ENCODE data around the gene PRLR. TPM values are rescaled to one million over a fixed set of nuclear protein-coding genes. Genes with fewer than 3 reads are reported as not detected.

Gene PRLR
- total and polyA plus RNA-seq, 2 experiments from 2014 or later = 0.31 to 2.2 TPM

GRCh38 chr5:35205606-35206005, 24.7 kb downstream of the PRLR start:
- Histone ChIP-seq H3K4me1 (ENCODE audit: insufficient read depth) (no peaks in the 10 kb centered on the region), H3K9me2 (ENCODE audit: insufficient read depth) (no peaks in the 10 kb centered on the region), H3F3A (replicated peaks; ENCODE audit: low read depth) (no peaks in the 10 kb centered on the region), H2AFZ (no peak overlapping the region), H3K27me3 (ENCODE audit: insufficient read depth) (no peaks in the 10 kb centered on the region), H3K79me2 (replicated peaks; ENCODE audit: insufficient read depth) (no peaks in the 10 kb centered on the region), H3K36me3 (ENCODE audit: insufficient read depth) (no peaks in the 10 kb centered on the region), H3K27ac (ENCODE audit: low read depth) (no peak overlapping the region), H4K20me1 (replicated peaks; ENCODE audit: insufficient read depth) (no peaks in the 10 kb centered on the region), H3K4me3 (no peak overlapping the region), H3K4me2 (no peak overlapping the region)
- no peaks in the 10 kb centered on the region for H3K4me1 Mint-ChIP-seq
- no peaks in the 10 kb centered on the region for H3K9me3 Mint-ChIP-seq
- ATAC-seq = no peak
- DNase-seq (ENCODE audit: low spot score) = no peak
- H3K27ac Mint-ChIP-seq = no peak overlapping the region
- no peaks in the 10 kb centered on the region for H3K27me3 Mint-ChIP-seq (ENCODE audit: insufficient read depth, low read depth, poor library complexity)
- H3K4me3 Mint-ChIP-seq = no peak overlapping the region
- TF ChIP-seq, protein P1, sequence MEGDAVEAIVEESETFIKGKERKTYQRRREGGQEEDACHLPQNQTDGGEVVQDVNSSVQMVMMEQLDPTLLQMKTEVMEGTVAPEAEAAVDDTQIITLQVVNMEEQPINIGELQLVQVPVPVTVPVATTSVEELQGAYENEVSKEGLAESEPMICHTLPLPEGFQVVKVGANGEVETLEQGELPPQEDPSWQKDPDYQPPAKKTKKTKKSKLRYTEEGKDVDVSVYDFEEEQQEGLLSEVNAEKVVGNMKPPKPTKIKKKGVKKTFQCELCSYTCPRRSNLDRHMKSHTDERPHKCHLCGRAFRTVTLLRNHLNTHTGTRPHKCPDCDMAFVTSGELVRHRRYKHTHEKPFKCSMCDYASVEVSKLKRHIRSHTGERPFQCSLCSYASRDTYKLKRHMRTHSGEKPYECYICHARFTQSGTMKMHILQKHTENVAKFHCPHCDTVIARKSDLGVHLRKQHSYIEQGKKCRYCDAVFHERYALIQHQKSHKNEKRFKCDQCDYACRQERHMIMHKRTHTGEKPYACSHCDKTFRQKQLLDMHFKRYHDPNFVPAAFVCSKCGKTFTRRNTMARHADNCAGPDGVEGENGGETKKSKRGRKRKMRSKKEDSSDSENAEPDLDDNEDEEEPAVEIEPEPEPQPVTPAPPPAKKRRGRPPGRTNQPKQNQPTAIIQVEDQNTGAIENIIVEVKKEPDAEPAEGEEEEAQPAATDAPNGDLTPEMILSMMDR (conservative IDR thresholded peaks at IDR 0.05; ENCODE audit: low read depth in 2 of 2) = no peak
- TF ChIP-seq STAT1 (IDR thresholded peaks at IDR 0.05; ENCODE audit: unreplicated experiment) (no peak), EZH2phosphoT487 (IDR thresholded peaks at IDR 0.05; ENCODE audit: unreplicated experiment) (no peak), JUNB (IDR thresholded peaks at IDR 0.05; ENCODE audit: unreplicated experiment) (no peak), ZNF331 (CRISPR knock-in tag; IDR thresholded peaks at IDR 0.05; ENCODE audit: low read depth) (no peak), ZNF114 (CRISPR knock-in tag; IDR thresholded peaks at IDR 0.05) (no peak), POLR2AphosphoS5 (IDR thresholded peaks at IDR 0.05; ENCODE audit: low read depth) (no peak), EZH2 (IDR thresholded peaks at IDR 0.05; ENCODE audit: low read depth, unreplicated experiment) (no peak), CREB1 (CRISPR knock-in tag; IDR thresholded peaks at IDR 0.05; ENCODE audit: low read depth) (no peak), NANOG (IDR thresholded peaks at IDR 0.05; ENCODE audit: borderline replicate concordance) (no peak)
- TF ChIP-seq, protein P2, sequence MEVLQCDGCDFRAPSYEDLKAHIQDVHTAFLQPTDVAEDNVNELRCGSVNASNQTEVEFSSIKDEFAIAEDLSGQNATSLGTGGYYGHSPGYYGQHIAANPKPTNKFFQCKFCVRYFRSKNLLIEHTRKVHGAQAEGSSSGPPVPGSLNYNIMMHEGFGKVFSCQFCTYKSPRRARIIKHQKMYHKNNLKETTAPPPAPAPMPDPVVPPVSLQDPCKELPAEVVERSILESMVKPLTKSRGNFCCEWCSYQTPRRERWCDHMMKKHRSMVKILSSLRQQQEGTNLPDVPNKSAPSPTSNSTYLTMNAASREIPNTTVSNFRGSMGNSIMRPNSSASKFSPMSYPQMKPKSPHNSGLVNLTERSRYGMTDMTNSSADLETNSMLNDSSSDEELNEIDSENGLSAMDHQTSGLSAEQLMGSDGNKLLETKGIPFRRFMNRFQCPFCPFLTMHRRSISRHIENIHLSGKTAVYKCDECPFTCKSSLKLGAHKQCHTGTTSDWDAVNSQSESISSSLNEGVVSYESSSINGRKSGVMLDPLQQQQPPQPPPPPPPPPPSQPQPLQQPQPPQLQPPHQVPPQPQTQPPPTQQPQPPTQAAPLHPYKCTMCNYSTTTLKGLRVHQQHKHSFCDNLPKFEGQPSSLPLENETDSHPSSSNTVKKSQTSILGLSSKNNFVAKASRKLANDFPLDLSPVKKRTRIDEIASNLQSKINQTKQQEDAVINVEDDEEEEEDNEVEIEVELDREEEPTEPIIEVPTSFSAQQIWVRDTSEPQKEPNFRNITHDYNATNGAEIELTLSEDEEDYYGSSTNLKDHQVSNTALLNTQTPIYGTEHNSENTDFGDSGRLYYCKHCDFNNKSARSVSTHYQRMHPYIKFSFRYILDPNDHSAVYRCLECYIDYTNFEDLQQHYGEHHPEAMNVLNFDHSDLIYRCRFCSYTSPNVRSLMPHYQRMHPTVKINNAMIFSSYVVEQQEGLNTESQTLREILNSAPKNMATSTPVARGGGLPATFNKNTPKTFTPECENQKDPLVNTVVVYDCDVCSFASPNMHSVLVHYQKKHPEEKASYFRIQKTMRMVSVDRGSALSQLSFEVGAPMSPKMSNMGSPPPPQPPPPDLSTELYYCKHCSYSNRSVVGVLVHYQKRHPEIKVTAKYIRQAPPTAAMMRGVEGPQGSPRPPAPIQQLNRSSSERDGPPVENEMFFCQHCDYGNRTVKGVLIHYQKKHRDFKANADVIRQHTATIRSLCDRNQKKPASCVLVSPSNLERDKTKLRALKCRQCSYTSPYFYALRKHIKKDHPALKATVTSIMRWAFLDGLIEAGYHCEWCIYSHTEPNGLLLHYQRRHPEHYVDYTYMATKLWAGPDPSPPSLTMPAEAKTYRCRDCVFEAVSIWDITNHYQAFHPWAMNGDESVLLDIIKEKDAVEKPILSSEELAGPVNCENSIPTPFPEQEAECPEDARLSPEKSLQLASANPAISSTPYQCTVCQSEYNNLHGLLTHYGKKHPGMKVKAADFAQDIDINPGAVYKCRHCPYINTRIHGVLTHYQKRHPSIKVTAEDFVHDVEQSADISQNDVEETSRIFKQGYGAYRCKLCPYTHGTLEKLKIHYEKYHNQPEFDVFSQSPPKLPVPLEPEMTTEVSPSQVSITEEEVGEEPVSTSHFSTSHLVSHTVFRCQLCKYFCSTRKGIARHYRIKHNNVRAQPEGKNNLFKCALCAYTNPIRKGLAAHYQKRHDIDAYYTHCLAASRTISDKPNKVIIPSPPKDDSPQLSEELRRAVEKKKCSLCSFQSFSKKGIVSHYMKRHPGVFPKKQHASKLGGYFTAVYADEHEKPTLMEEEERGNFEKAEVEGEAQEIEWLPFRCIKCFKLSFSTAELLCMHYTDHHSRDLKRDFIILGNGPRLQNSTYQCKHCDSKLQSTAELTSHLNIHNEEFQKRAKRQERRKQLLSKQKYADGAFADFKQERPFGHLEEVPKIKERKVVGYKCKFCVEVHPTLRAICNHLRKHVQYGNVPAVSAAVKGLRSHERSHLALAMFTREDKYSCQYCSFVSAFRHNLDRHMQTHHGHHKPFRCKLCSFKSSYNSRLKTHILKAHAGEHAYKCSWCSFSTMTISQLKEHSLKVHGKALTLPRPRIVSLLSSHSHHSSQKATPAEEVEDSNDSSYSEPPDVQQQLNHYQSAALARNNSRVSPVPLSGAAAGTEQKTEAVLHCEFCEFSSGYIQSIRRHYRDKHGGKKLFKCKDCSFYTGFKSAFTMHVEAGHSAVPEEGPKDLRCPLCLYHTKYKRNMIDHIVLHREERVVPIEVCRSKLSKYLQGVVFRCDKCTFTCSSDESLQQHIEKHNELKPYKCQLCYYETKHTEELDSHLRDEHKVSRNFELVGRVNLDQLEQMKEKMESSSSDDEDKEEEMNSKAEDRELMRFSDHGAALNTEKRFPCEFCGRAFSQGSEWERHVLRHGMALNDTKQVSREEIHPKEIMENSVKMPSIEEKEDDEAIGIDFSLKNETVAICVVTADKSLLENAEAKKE (CRISPR knock-in tag; IDR thresholded peaks at IDR 0.05) = no peak
- TF ChIP-seq, protein P3, sequence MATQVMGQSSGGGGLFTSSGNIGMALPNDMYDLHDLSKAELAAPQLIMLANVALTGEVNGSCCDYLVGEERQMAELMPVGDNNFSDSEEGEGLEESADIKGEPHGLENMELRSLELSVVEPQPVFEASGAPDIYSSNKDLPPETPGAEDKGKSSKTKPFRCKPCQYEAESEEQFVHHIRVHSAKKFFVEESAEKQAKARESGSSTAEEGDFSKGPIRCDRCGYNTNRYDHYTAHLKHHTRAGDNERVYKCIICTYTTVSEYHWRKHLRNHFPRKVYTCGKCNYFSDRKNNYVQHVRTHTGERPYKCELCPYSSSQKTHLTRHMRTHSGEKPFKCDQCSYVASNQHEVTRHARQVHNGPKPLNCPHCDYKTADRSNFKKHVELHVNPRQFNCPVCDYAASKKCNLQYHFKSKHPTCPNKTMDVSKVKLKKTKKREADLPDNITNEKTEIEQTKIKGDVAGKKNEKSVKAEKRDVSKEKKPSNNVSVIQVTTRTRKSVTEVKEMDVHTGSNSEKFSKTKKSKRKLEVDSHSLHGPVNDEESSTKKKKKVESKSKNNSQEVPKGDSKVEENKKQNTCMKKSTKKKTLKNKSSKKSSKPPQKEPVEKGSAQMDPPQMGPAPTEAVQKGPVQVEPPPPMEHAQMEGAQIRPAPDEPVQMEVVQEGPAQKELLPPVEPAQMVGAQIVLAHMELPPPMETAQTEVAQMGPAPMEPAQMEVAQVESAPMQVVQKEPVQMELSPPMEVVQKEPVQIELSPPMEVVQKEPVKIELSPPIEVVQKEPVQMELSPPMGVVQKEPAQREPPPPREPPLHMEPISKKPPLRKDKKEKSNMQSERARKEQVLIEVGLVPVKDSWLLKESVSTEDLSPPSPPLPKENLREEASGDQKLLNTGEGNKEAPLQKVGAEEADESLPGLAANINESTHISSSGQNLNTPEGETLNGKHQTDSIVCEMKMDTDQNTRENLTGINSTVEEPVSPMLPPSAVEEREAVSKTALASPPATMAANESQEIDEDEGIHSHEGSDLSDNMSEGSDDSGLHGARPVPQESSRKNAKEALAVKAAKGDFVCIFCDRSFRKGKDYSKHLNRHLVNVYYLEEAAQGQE (IDR thresholded peaks at IDR 0.05; ENCODE audit: unreplicated experiment) = no peak
- TF ChIP-seq, protein P4, sequence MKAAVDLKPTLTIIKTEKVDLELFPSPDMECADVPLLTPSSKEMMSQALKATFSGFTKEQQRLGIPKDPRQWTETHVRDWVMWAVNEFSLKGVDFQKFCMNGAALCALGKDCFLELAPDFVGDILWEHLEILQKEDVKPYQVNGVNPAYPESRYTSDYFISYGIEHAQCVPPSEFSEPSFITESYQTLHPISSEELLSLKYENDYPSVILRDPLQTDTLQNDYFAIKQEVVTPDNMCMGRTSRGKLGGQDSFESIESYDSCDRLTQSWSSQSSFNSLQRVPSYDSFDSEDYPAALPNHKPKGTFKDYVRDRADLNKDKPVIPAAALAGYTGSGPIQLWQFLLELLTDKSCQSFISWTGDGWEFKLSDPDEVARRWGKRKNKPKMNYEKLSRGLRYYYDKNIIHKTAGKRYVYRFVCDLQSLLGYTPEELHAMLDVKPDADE (IDR thresholded peaks at IDR 0.05) = no peak
- no peaks in the 10 kb centered on the region for H3K36me3 Mint-ChIP-seq (ENCODE audit: low read depth)
